ENCODE results near the gene AADAC. TPM values are rescaled to one million over a fixed set of nuclear protein-coding genes. Genes with fewer than 3 reads are reported as not detected.
A peak's percentile ranks its signal among the peaks of the same experiment; 100 is the strongest.
"Not testable (repeated sequence)": the region's sequence is repeated elsewhere in the genome, so short reads cannot be mapped to it uniquely, and the experiment has no call there.

Gene AADAC
- total RNA-seq, 2 donors from 2014 or later: 1.4 to 2.7 TPM

DNA sequence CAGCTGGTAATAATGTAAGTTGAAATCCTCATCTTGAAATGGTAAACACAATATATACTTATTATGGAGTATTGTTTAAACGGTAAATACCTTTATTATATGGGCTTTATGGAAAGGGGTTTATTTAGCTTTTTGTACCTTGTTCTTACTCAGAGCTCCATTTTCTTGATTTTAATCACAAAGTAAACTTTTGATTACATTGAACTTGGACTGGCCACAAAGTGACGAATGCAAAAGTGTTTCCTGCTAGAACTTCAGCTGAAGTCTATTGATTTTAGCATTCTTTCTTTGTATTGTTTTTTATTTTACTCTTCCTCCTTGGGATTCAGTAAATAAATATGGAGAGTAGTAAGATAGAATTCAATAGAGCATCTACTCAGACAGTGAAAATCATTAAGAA is 19.8 kb upstream of the AADAC start:
- intact Hi-C loops (cut with DNase I): no loop called here
- DNase-seq (no peak), ATAC-seq (no peak)

GRCh38 chr3:151795276-151795675 is 18.6 kb upstream of the AADAC start:
- DNase-seq: no peak
- intact Hi-C loops (cut with DNase I): no loop called here
- ATAC-seq: no peak

DNA sequence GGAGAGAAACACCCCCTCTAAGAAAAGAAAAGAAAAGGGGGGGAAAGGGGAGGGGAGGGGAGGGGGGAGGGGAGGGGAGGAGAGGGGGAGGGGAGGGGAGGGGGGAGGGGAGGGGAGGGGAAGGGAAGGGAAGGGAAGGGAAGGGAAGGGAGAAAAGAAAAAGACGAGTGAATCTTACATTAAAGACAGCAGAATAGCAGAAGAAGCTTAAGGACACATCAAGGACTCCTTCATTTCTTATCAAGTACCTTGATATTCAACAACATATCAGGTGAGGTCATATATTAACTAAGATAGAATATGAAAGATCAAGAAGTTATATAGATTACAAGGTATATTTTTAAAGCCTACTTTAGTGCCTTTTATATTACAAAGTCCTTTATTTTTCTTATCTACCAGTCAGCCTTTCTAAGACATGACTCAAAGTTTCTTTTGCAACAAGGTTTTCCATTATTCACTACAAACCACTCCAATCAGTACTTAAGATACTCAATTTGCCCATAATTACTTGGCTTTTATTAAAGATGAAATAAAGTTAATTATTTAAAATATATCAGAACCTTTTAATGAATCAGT is 17.7 kb upstream of the AADAC start:
- DNase-seq: no peak
- no peak for ATAC-seq
- intact Hi-C loops (cut with DNase I): no loop called here

- ATAC-seq (no peak), DNase-seq (no peak)
- intact Hi-C loops (cut with DNase I): no loop called here
These were observed 15.4 kb upstream of the AADAC start for GRCh38 chr3:151798466-151798865.

DNA sequence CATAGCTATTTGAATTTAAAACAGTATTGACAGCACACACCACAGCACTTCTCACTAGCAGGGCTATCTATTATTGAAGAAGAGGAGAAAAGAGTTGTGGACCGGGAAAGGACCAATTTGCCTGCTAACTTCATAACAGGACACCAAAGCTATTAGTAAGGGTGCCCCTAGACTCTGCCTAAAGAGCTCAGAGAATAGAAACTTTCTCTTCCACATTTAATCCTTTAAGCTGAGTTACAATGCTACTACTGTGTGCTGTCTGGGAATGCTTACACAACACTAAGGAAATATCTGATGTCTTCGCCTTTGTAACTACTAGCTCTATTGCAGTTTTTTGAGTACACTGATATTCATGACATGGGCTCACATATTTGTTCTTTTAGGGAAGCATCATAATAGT is 13.5 kb upstream of the AADAC start:
- DNase-seq (no peak), ATAC-seq (no peak)
- intact Hi-C loops (cut with DNase I): no loop called here

- ATAC-seq (no peak), DNase-seq (no peak)
- intact Hi-C loops (cut with DNase I): no loop called here
These were observed 9.6 kb upstream of the AADAC start for GRCh38 chr3:151804267-151804666.

- intact Hi-C loops (cut with DNase I): no loop called here
- no peak for DNase-seq
- no peak for ATAC-seq
These were observed 7.1 kb upstream of the AADAC start for GRCh38 chr3:151806838-151807237.

- intact Hi-C loops (cut with DNase I): not testable (repeated sequence)
These were observed 5.0 kb upstream of the AADAC start for GRCh38 chr3:151808926-151809325.

GRCh38 chr3:151811474-151811873 is 2.4 kb upstream of the AADAC start:
- intact Hi-C loops (cut with DNase I): no loop called here
- no peak for ATAC-seq
- no peak for DNase-seq

More at GRCh38 chr3:151808926-151809325, 5.0 kb upstream of the AADAC start:
- not testable (repeated sequence) for ATAC-seq, DNase-seq

DNA sequence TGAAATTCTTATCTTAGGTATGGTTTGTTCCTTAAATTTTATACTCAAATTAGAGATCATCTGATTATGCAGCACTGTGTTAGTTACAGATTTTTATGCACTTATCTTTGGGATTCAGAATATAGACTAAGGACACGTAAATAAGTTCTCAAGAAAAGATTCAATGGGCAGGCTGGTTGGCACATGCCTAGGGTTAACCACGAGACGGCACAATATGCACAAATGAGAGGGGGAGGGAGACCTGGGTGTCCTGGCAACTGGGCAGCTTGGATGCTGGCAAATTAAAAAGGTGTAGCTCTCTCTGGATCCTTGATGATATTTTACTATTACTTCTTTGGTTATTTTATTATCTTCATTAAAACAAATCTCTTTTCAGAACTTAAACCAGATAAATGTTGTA is 672 bp downstream of the AADAC start:
- DNase-seq: no peak
- intact Hi-C loops (cut with DNase I): no loop called here
- no peak for ATAC-seq

DNA sequence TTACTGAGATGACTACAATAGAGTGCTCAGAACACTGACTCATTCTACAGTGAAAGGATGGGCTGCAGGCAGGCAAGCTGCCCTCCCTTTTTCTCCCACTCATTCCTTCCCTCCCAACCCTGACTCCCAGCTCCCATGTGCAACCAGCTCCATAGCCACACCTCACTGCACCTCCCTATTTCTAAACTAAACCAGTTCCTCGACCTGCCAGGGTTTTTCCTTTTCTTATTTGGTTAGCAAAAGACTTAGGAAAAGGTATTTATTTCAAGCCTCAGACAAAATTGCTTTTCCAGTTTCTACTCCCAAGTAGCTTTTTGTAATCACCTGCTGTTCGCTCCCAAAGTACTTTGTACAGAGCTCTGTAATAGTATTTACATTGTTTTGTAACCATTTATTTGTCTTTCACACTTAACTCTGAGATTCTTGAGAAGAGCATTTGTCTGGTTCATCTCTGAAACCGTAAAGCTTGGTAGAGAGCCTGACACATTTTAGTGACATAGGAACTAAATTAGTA is 2.2 kb downstream of the AADAC start:
- DNase-seq (no peak), ATAC-seq (peak; percentile 63 to 96)
- intact Hi-C loops (cut with DNase I): no loop called here

DNA sequence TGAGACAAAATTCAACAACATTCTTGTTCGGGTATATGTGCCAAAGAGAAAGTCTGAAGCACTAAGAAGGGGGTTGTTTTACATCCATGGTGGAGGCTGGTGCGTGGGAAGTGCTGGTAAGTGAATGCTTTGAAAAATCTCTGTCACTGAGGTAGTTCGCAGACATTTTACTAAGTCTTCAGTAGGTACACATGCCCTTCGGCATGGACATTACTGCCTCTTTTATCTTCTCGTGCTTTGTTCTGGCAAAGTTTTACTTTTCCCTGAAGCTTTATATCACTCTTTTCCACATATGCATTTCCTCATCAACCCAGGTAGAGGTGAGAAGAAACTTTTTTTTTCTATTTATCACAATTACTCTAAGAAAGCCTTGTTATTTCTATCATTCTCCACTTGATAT is 3.6 kb downstream of the AADAC start:
- DNase-seq (no peak), ATAC-seq (no peak)
- intact Hi-C loops (cut with DNase I): no loop called here

GRCh38 chr3:151818361-151818760 is 4.4 kb downstream of the AADAC start:
- intact Hi-C loops (cut with DNase I): no loop called here
- DNase-seq (no peak), ATAC-seq (no peak)

DNA sequence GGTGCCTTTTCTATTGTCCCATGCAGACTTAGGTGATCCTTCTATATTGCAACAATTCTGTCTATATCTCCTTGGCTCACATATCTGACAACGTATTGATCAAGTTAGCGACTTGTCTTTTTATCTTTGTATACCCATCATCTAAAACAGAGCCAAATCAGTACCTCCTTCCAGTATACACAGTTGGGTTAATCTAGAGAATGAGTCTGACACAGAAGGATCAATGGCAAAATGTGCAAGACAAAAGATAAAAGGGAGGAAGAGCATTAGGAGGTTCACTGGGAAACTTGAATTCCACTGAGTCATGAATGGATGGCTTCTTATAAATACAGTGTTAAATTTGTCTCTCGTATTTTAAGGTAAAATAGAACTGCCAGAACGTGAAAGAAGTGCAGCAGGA is 6.0 kb downstream of the AADAC start:
- ATAC-seq: no peak
- no peak for DNase-seq
- intact Hi-C loops (cut with DNase I): no loop called here

DNA sequence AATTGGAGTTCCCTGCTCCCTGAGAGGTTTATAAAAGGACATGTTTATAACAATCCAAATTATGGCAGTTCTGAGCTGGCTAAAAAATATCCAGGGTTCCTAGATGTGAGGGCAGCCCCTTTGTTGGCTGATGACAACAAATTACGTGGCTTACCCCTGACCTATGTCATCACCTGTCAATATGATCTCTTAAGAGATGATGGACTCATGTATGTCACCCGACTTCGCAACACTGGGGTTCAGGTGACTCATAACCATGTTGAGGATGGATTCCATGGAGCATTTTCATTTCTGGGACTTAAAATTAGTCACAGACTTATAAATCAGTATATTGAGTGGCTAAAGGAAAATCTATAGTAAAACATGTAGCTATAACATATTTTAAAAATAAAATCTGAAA is 13.9 kb downstream of the AADAC start:
- no peak for ATAC-seq

GRCh38 chr3:151835751-151836525 is 22.0 kb downstream of the AADAC start:
- ATAC-seq: peak in 1 of 2 donors; percentile 54
- intact Hi-C loops (cut with DNase I): loop anchor here in 1 of 2 donors (2.0 kb wide), 1 partner anchor 397 kb away; no protein-coding TSS in a partner anchor
- no peak for DNase-seq

More for the DNA sequence above, 13.9 kb downstream of the AADAC start:
- intact Hi-C loops (cut with DNase I): no loop called here
- no peak for DNase-seq

DNA sequence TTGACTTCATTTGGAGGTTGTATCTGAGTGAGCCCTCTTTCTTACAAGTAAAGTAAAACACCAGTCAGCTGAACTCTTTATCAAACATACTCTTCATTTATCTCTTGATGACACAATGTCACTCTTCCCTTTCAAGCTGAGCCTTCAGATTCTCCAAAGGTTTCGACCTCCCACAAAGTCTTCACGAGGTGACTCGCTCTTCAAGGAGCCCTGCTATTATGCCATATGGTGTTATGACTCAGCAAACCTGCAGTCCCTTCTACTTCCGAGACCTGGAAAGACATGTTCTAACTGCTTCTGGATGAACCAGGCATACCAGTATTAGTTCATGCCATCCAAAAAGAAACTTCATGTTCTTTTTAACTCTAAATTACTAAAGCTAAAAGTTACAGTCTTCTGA is 23.1 kb downstream of the AADAC start:
- no peak for DNase-seq
- peak in 1 of 2 donors; percentile 81 for ATAC-seq
- intact Hi-C loops (cut with DNase I): loop anchor here in 1 of 2 donors (2.0 kb wide), 1 partner anchor 398 kb away; no protein-coding TSS in a partner anchor

DNA sequence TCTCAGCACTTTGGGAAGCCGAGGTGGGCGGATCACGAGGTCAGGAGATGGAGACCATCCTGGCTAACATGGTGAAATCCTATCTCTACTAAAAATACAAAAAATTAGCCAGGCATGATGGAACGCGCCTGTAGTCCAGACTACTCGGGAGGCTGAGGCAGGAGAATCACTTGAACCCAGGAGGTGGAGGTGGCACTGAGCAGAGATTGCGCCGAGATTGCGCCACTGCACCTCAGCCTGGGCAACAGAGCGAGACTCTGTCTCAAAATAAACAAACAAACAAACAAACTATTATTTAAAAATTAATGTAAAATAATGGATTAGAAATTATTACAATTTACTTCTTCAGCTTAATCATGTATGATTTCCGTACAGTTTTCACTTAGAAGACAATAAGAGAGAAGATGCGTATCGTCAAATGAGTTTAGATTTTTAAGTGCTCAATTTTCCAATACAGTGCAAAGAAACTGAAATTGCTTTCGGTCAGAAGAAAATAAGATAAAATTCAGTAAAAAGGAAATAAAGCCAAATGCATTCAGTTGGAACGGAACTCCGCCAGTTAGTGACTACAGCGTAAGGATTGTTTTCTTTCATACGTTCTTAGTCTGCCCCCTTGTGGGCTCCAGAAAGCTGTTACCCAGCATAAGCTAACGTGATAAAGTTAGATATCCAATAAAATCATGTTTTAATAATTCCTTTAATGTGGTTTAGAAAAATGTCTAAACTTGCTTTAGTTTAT is 24.8 kb downstream of the AADAC start:
- ATAC-seq (peak; percentile 90 to 93), DNase-seq (peak; percentile 59)
- intact Hi-C loops (cut with DNase I): no loop called here

GRCh38 chr3:151839313-151839631 is 25.4 kb downstream of the AADAC start:
- DNase-seq (no peak), ATAC-seq (no peak)
- intact Hi-C loops (cut with DNase I): no loop called here

GRCh38 chr3:151841801-151842200 is 27.9 kb downstream of the AADAC start:
- intact Hi-C loops (cut with DNase I): loop anchor here in 1 of 2 donors (5.0 kb wide), 1 partner anchor 400 kb away; no protein-coding TSS in a partner anchor
- DNase-seq (no peak), ATAC-seq (no peak)
